NCI-H1105 (cell line): ENCODE data around the gene C9orf50.
"Not testable (repeated sequence)": the region's sequence is repeated elsewhere in the genome, so short reads cannot be mapped to it uniquely, and the experiment has no call there.

ENCODE experiments used
- DNase-seq: peaks from one replicate; lab custom pipeline; 2025; lab: John Stamatoyannopoulos, UW

The C9orf50 gene

GRCh38 chr9:129648092-129648763 is 27.3 kb upstream of the C9orf50 start:
- no peak for DNase-seq

GRCh38 chr9:129647635-129648034 is 26.7 kb upstream of the C9orf50 start:
- no peak for DNase-seq

GRCh38 chr9:129646654-129647053 is 25.8 kb upstream of the C9orf50 start:
- no peak for DNase-seq

GRCh38 chr9:129646252-129646651 is 25.4 kb upstream of the C9orf50 start:
- no peak for DNase-seq

GRCh38 chr9:129644902-129645301 is 24.0 kb upstream of the C9orf50 start:
- DNase-seq = no peak

GRCh38 chr9:129644365-129644764 is 23.5 kb upstream of the C9orf50 start:
- DNase-seq = no peak

- DNase-seq = no peak
Measured at GRCh38 chr9:129643706-129644105, 22.8 kb upstream of the C9orf50 start.

- DNase-seq = peak; percentile 84
Measured at GRCh38 chr9:129641750-129642585, 21.1 kb upstream of the C9orf50 start, which contains the start of gene ASB6. Gene ASB6 (minus strand): TSS chr9:129642151. CDS start chr9:129641999, 152 bp downstream.

GRCh38 chr9:129640871-129641749 is 20.2 kb upstream of the C9orf50 start:
- no peak for DNase-seq

GRCh38 chr9:129640086-129640870 is 19.4 kb upstream of the C9orf50 start:
- peak; percentile 88 for DNase-seq

GRCh38 chr9:129639756-129640085 is 18.8 kb upstream of the C9orf50 start:
- no peak for DNase-seq

GRCh38 chr9:129639034-129639630 is 18.2 kb upstream of the C9orf50 start:
- no peak for DNase-seq

- DNase-seq = no peak
Measured at GRCh38 chr9:129637673-129638439, 17.0 kb upstream of the C9orf50 start.

GRCh38 chr9:129637102-129637501 is 16.2 kb upstream of the C9orf50 start:
- no peak for DNase-seq

GRCh38 chr9:129636343-129636742 is 15.4 kb upstream of the C9orf50 start:
- not testable (repeated sequence) for DNase-seq

- DNase-seq = no peak
Measured at GRCh38 chr9:129635099-129636065, 14.5 kb upstream of the C9orf50 start.

GRCh38 chr9:129633848-129634247 is 12.9 kb upstream of the C9orf50 start:
- DNase-seq = no peak

GRCh38 chr9:129633207-129633606 is 12.3 kb upstream of the C9orf50 start:
- no peak for DNase-seq

- no peak for DNase-seq
Measured at GRCh38 chr9:129632460-129632859, 11.6 kb upstream of the C9orf50 start.
